Measurements from ENCODE around the gene SMPD2.
A peak's percentile ranks its signal among the peaks of the same experiment; 100 is the strongest.

Gene SMPD2

GRCh38 chr6:109440331-109441068, at the start of gene SMPD2, which contains the start of gene PPIL6:
Gene SMPD2, plus strand, starts transcription at chr6:109440724. Its CDS starts 398 bp downstream, at chr6:109441122.
Gene PPIL6, minus strand, starts transcription at chr6:109440628. Its CDS starts 38 bp downstream, at chr6:109440590.
- peak; percentile 88 for ATAC-seq
- DNase-seq: peak; percentile 86

- ATAC-seq: no peak
- no peak for DNase-seq
Measured at GRCh38 chr6:109393157-109393885, 47.2 kb upstream of the SMPD2 start.

- DNase-seq: no peak
- ATAC-seq: no peak
Measured at GRCh38 chr6:109393886-109394281, 46.6 kb upstream of the SMPD2 start.

- ATAC-seq (no peak), DNase-seq (no peak)
Measured at GRCh38 chr6:109396046-109396718, 44.3 kb upstream of the SMPD2 start.

- ATAC-seq (no peak), DNase-seq (no peak)
Measured at GRCh38 chr6:109397020-109397419, 43.5 kb upstream of the SMPD2 start.

- DNase-seq: no peak
Measured at GRCh38 chr6:109406196-109406595, 34.3 kb upstream of the SMPD2 start.

GRCh38 chr6:109411034-109411433, 29.5 kb upstream of the SMPD2 start:
- no peak for DNase-seq
- no peak for ATAC-seq

More at GRCh38 chr6:109406196-109406595, 34.3 kb upstream of the SMPD2 start:
- no peak for ATAC-seq

DNA sequence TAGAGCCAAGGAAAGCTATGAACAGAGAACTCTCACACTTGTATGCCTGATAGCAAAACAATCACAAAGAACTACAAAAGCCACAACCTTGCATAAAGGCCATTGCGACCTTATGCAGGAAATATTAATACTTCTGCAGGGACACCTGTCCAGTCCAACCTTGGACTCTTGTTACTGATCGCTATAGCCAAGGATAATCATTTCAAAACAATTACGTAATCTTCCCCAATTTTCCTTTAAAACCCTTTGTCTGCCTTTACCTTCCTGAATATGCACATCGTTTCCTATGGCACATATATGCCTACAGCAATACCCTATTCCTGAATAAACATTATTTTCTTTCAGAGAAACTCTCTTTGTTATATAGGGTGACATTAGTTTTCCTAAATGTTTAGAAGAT, 22.9 kb upstream of the SMPD2 start:
- no peak for DNase-seq
- no peak for ATAC-seq

DNA sequence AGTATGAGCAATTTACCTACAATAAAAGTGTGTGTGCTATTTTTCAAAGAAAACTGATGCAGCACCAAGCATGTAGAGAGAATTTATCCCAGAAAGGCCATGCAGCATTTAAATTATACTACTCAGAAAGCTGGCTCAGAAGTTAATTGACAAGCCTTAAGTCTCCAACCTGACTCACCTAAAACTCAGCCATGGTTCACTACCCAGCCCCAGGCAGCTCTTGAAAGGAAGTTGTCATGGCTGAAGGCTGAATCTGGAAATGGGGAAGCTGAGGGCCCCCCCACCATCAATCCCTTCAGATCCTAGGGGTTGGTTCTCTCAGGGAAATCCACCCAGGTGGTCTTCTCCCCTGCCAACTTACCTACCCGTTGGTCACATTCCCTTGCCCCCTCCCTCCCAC, 19.8 kb upstream of the SMPD2 start:
- ATAC-seq: no peak

DNA sequence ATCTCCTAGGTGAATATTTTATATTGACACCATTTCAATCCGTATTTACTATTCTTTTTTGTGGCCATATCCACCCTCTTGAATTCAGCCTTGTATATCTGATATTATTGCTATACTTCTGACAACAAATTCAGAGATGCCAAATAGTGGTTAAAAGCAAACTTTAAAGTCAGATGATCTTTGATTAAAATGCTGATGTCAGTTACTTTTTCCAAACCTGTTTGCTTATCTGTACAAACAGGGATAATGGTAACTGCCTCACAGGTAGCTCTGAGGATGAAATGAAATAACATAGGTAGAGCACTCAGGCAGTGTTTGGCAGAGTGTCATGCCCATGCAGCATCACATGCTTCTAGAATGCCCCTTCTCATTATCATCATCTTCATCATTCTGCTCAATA, 19.3 kb upstream of the SMPD2 start:
- ATAC-seq (no peak), DNase-seq (no peak)

More for the DNA sequence above, 19.8 kb upstream of the SMPD2 start:
- DNase-seq: no peak

DNA sequence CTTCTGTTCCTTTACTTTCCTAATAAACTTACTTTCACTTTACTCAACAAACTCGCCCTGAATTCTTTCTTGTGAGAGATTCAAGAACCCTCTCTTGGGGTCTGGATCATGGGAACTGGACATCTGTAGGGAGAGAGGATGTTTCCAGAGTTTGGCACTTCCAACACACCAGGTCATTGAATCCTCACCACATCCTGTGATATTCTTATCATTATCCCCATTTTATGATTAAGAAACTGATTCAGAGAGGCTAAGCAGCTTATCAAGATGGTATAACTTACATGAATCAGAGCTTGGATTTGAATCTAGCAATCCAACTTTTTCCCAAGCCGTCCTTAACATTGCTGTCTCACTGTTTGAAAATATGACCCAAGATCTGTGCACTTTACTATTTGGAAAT, 15.6 kb upstream of the SMPD2 start:
- DNase-seq (no peak), ATAC-seq (no peak)

GRCh38 chr6:109428889-109429477, 11.5 kb upstream of the SMPD2 start:
- DNase-seq (no peak), ATAC-seq (no peak)

DNA sequence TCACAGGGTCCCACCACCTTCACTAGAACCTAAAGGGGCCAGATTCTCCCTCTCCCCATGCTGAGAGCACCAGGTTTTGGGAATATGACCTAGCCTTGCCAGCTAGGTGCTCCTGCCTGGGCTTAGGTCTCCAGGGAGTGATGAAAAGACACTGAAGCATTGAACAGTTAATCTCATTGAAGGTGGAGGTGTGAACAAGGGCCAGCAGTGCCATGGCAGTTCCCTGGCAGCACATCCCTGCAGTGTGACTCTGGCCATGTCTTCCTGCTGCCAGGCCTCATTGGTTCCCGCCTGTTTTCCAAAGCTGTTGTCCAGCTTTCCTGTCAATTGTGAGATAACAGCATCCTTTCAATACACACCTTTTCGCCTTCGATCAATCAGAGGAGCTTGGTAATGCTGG, 11.0 kb upstream of the SMPD2 start:
- ATAC-seq (no peak), DNase-seq (no peak)

- DNase-seq (no peak), ATAC-seq (no peak)
Measured at GRCh38 chr6:109434456-109434855, 6.1 kb upstream of the SMPD2 start.

DNA sequence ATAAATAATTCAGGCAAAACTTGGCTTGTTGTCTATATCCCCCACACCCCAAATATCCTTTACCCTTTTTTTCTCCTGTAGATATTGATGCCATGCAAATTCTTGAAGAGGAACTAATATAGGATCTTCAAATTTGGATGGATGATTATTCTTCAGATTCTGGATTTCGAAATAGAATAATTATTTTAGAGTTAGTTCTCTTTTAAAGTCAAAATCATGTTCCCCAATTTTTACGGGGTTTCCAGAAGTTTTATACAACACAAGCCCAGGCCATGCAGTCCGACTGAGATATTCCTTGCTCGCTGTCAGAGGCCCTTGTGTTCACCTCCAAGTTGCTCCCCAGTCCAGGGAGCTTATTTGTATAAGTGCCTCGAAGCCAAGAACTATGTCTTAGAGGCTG, 4.5 kb upstream of the SMPD2 start:
- DNase-seq (no peak), ATAC-seq (no peak)

- peak; percentile 47 for DNase-seq
- peak; percentile 7 for ATAC-seq
Measured at GRCh38 chr6:109441069-109441816, 719 bp downstream of the SMPD2 start.

DNA sequence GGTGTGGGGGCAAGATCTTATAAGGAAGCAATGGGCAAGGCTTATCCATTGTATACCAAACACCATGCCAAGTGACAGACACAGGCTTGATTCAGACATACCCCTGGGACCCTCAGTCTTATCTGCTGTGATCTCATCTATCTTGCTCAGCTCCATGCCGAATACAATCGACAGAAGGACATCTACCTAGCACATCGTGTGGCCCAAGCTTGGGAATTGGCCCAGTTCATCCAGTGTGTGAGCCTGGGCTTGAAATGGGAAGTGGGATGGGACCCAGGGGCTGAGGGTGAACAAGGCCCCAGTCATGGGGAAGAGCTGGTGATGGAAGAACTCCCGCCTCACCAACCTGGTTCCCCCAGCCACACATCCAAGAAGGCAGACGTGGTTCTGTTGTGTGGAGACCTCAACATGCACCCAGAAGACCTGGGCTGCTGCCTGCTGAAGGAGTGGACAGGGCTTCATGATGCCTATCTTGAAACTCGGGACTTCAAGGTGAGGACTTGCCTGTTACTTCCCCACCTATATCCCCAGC, 1.9 kb downstream of the SMPD2 start:
- ATAC-seq: no peak
- DNase-seq: no peak

DNA sequence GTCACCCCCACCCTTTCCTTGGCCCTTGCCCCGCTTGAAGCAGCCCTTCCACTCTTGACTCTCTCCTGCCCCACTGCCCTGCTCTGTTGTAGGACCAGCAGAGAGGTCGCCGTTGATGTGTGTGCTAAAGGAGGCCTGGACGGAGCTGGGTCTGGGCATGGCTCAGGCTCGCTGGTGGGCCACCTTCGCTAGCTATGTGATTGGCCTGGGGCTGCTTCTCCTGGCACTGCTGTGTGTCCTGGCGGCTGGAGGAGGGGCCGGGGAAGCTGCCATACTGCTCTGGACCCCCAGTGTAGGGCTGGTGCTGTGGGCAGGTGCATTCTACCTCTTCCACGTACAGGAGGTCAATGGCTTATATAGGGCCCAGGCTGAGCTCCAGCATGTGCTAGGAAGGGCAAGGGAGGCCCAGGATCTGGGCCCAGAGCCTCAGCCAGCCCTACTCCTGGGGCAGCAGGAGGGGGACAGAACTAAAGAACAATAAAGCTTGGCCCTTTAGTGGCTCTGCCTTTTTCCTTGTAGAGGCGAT, 3.0 kb downstream of the SMPD2 start:
- DNase-seq (no peak), ATAC-seq (no peak)

GRCh38 chr6:109445382-109445781, 4.9 kb downstream of the SMPD2 start:
- DNase-seq (no peak), ATAC-seq (no peak)

- DNase-seq (no peak), ATAC-seq (no peak)
Measured at GRCh38 chr6:109446072-109446471, 5.5 kb downstream of the SMPD2 start.

GRCh38 chr6:109446541-109446940, 6.0 kb downstream of the SMPD2 start:
- DNase-seq (no peak), ATAC-seq (no peak)

All from stimulated activated naive CD8-positive, alpha-beta T cell treated with anti-CD3 and anti-CD28 coated beads, Interleukin-15, Interleukin-2, amounts not matched to agents 100 U/mL and 50 U/mL, for 24 hours (primary cell).